Measurements from ENCODE around the gene DNAJC6.

Gene DNAJC6

GRCh38 chr1:65292861-65293593 lies 16.3 kb upstream of the DNAJC6 start:
- DNase-seq (ENCODE audit: low read depth, low spot score), result no peak

GRCh38 chr1:65297706-65298105 lies 11.6 kb upstream of the DNAJC6 start:
- no peak for DNase-seq (ENCODE audit: low read depth, low spot score)

GRCh38 chr1:65299328-65299727 lies 10.0 kb upstream of the DNAJC6 start:
- no peak for DNase-seq (ENCODE audit: low read depth, low spot score)

- DNase-seq (ENCODE audit: low read depth, low spot score), result no peak
Measured at GRCh38 chr1:65308781-65309303, 501 bp upstream of the DNAJC6 start.

- no peak for DNase-seq (ENCODE audit: low read depth, low spot score)
Measured at GRCh38 chr1:65310078-65310587, 790 bp downstream of the DNAJC6 start.

GRCh38 chr1:65311760-65312159 lies 2.4 kb downstream of the DNAJC6 start:
- DNase-seq (ENCODE audit: low read depth, low spot score), result no peak

GRCh38 chr1:65316233-65316632 lies 6.9 kb downstream of the DNAJC6 start:
- DNase-seq (ENCODE audit: low read depth, low spot score), result no peak

GRCh38 chr1:65317866-65318653 lies 8.7 kb downstream of the DNAJC6 start:
- DNase-seq (ENCODE audit: low read depth, low spot score), result no peak

- no peak for DNase-seq (ENCODE audit: low read depth, low spot score)
Measured at GRCh38 chr1:65319141-65319540, 9.8 kb downstream of the DNAJC6 start.

- no peak for DNase-seq (ENCODE audit: low read depth, low spot score)
Measured at GRCh38 chr1:65319754-65320153, 10.4 kb downstream of the DNAJC6 start.

GRCh38 chr1:65321879-65322278 lies 12.5 kb downstream of the DNAJC6 start:
- DNase-seq (ENCODE audit: low read depth, low spot score), result no peak

- no peak for DNase-seq (ENCODE audit: low read depth, low spot score)
Measured at GRCh38 chr1:65323246-65323645, 13.9 kb downstream of the DNAJC6 start.

GRCh38 chr1:65330021-65330420 lies 20.7 kb downstream of the DNAJC6 start:
- DNase-seq (ENCODE audit: low read depth, low spot score), result no peak

- no peak for DNase-seq (ENCODE audit: low read depth, low spot score)
Measured at GRCh38 chr1:65330822-65331221, 21.5 kb downstream of the DNAJC6 start.

GRCh38 chr1:65332821-65333220 lies 23.5 kb downstream of the DNAJC6 start:
- no peak for DNase-seq (ENCODE audit: low read depth, low spot score)

- DNase-seq (ENCODE audit: low read depth, low spot score), result no peak
Measured at GRCh38 chr1:65334081-65334480, 24.7 kb downstream of the DNAJC6 start.

GRCh38 chr1:65339866-65340468 lies 30.6 kb downstream of the DNAJC6 start:
- DNase-seq (ENCODE audit: low read depth, low spot score), result no peak

GRCh38 chr1:65341381-65341780 lies 32.0 kb downstream of the DNAJC6 start:
- DNase-seq (ENCODE audit: low read depth, low spot score), result no peak

- DNase-seq (ENCODE audit: low read depth, low spot score), result no peak
Measured at GRCh38 chr1:65343286-65343685, 33.9 kb downstream of the DNAJC6 start.

GRCh38 chr1:65344171-65344814 lies 35.0 kb downstream of the DNAJC6 start:
- no peak for DNase-seq (ENCODE audit: low read depth, low spot score)

GRCh38 chr1:65346190-65346589 lies 36.8 kb downstream of the DNAJC6 start:
- DNase-seq (ENCODE audit: low read depth, low spot score), result no peak
